GM19438 (cell line): ENCODE measurements around the gene EVI5L.
"Not testable (repeated sequence)": the region's sequence is repeated elsewhere in the genome, so short reads cannot be mapped to it uniquely, and the experiment has no call there.

ENCODE experiments used
- ATAC-seq: cut with Tn5 transposase; IDR thresholded peaks from one replicate; pipeline ENCODE4 v1.9.1; 2021; ENCODE audit warnings: low read depth; ENCODE audit not compliant: unreplicated experiment

The EVI5L gene

DNA sequence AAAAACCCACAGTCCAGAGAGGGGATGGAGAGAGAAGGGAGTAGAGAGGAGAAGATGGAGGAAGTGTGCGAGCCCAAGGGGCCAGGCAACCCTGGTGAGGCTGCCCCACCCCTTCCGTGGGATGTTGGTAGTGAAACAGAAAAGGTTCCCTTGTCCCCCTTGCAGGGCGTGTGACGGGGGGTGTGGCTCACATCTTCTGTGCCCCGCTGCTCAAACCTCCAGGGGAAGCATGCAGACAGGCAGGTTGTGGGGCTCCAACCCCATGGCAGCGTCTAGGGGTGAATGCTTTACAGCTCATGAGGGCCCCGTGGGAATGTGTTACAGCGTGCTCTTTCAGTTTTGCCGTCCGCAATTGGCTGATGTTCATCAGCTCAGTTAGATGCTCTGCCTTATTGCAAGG, 14.7 kb upstream of the EVI5L start:
- peak; percentile 51 for ATAC-seq

GRCh38 chr19:7816040-7816439, 14.0 kb upstream of the EVI5L start:
- not testable (repeated sequence) for ATAC-seq

DNA sequence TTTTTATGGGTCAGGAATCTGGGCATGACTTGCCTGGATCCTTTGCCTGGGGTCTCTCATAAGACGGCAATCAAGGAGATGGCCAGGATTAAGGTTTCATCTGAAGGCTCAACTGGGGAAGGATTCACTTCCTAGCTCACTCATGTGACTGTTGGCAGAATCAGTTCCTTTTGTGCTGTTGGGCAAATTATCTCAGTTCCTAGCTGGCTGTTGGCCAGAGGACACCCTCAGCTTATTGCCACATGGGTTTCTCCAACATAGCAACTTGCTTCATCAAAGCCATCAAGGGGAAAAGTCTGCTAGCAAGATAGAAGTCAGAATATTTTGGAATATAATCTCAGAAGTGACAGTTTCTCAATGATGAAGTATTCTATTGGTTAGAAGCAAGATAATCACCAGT, 12.2 kb upstream of the EVI5L start:
- ATAC-seq, result no peak

- no peak for ATAC-seq
Observed at GRCh38 chr19:7818806-7819205, 11.2 kb upstream of the EVI5L start.

DNA sequence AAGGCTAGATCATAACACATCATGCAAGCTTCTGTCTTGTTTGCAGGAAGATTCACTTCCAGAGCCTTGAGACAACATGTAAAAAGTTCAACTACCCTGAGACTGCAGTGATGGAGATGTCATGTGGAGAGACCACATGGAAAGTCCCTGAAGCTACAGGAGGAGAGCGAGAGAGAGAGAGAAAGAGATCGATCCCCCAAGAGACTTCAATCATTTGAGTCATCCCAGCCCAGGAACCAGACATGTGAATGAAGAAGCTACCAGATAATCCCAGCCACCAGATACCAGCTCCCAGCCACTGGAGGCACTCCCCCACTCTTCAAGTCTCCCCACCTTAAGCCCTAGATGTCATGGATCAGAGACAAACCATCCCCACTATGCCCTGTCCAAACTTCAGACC, 10.7 kb upstream of the EVI5L start:
- ATAC-seq, result no peak

DNA sequence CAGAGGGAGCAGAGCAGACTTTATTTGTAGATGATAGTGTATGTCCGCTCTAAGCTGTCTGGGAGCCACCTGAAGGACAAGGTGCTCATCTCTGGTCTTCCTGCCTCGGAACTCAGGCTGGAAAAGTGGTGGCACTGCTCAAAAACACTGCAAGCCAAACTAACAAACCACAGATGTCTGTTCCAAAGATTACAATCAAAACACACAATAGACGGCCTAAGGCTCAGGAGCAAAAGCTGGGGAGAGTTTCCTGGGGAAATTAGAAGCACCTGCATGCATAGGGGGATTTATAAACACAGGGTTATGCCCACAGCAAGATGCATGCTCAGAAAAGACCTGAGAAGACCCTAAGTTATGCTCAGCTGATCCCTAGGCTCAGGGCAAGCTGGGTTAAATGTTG, 9.4 kb upstream of the EVI5L start:
- no peak for ATAC-seq

GRCh38 chr19:7822910-7823515, 7.0 kb upstream of the EVI5L start:
- ATAC-seq, result no peak

DNA sequence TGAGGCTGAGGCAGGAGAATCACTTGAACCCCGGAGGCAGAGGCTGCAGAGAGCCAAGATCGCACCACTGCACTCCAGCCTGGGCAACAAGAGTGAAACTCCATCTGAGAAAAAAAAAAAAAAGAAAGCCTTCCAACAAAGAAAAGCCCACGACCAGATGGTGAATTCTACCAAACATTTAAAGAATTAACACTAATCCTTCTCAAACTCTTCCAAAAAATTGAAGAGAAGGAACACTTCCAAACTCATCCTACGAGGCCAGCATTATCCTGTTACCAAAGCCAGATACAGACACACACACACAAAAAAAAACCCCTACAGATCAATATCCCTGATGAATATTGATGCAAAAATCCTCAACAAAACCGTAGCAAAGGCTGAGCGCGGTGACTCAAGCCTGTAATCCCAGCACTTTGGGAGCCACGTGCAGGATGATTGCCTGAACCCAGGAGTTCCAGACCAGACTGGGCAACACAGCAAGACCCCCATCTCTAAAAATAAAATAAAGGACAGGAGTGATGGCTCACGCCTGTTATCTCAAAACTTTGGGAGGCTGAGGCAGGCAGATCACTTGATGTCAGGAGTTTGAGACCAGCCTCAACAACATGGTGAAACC, 6.2 kb upstream of the EVI5L start:
- ATAC-seq, result no peak

DNA sequence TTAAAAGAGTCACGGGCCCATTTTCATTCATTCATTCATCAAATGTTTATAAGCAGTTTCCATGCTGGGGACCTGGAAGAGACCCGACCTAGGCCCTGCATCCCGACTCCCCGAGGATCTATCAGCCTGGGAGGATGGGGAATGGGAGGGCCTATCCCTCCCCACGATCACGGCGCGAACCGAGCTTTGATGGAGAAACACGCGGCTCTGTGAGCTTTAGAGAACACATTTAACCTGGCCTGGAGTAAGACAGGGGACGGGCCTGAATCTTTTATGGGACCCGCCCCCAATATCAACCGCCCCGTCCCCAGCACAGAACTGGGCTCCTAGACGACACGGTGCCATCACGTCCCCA, 875 bp upstream of the EVI5L start:
- no peak for ATAC-seq

DNA sequence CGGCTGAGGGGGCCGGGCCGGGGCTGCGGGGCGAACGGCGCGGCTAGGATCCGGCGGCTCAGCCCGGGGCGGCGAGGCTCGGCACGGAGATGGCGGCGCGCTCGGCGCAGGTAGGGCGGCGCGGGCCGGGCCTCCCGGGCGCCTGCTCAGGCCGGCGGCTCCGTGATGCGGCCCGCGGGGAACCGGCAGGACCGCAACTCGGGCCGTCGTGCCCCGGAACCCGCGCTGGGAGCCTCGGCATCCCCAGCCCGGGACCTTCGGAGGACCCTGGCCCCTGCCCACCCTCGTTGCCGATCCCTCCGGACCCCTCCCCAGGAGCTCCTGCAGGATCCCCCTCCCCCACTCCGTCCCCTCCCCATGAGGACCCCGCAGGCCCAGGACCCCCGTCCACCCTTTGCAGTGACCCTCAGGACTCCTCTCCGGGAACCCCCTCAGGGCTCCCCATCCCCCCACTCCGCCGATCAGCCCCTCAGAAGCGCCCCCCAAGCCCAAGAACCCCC, 304 bp downstream of the EVI5L start:
- no peak for ATAC-seq

DNA sequence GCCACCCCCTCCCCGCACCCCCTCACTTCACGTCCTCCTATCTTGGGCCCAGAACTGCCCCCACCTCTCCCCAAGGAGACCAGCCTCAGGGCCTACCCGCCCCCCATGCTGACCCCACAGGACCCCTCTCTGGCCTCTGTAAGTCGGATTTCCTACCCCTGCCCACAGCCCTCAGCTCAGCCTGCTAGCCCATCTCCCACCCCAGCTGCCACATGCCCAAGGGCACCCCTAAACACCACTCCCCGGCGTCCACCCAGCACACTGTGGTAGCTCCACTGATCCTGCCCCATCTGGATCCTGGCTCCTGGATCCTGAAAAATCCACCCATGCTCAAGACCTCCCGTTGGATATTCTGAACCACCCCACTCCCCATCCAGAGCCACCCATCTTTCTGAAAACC, 805 bp downstream of the EVI5L start:
- no peak for ATAC-seq

GRCh38 chr19:7831452-7831851, 1.4 kb downstream of the EVI5L start:
- ATAC-seq, result no peak

GRCh38 chr19:7832009-7832408, 2.0 kb downstream of the EVI5L start:
- no peak for ATAC-seq

GRCh38 chr19:7832781-7833180, 2.8 kb downstream of the EVI5L start:
- ATAC-seq, result no peak

- ATAC-seq, result no peak
Observed at GRCh38 chr19:7833225-7834099, 3.4 kb downstream of the EVI5L start.

DNA sequence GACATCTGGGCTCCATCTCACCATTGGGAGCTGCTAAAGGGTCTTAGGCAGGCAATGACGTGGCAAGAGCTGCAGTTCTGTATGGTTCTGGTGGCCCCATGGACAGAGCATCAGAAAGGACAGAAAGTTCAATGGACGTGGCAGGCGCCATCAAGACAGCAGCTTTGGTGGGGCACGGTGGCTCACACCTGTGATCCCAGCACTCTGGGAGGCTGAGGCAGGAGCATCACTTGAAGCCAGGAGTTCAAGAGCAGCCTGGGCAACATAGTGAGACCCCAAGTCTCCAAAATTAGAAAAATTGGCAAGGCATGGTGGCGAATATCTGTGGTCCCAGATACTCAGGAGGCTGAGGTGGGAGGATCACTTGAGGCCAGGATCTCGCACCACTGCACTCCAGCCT, 9.5 kb downstream of the EVI5L start:
- no peak for ATAC-seq

GRCh38 chr19:7840629-7841028, 10.6 kb downstream of the EVI5L start:
- no peak for ATAC-seq

DNA sequence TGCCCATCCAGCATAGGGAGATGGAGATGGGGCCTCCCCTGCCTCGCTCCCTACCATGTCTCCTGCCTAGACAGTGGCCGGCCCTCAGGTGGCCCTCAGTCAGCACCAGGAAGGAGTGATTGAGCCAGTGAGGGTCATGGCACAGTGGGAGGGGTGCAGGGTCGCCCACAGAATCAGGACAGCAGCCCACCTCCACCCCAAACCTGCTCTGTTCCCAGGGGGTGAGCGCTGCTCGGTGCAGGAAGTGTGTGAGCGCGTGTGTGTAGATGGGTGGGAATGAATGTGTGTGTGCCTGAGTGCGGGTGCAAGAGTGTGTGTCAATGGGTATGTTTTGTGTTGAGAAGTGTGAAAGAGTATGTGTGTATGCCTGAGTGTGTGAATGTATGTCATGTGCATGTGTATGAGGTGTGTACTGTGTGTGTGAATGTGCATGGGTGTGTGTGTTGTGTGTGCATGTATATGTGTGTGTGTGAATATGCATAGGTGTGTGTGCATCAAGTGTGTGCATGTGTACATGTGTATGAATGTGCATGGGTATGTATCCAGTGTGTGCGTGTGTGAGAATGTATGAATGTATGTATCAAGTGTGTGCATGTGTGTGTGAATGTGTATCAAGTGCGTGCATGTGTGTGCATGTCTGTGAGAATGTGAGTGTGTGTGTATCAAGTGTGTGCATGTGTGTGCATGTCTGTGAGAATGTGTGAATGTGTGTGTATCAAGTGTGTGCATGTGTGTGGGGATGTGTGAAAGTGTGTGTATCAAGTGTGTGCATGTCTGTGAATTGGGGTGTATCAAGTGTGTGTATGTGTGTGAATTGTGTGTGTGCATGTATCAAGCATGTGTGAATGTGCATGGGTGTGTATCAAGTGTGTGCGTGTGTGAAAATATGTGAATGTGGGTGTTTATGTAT, 12.0 kb downstream of the EVI5L start:
- no peak for ATAC-seq

DNA sequence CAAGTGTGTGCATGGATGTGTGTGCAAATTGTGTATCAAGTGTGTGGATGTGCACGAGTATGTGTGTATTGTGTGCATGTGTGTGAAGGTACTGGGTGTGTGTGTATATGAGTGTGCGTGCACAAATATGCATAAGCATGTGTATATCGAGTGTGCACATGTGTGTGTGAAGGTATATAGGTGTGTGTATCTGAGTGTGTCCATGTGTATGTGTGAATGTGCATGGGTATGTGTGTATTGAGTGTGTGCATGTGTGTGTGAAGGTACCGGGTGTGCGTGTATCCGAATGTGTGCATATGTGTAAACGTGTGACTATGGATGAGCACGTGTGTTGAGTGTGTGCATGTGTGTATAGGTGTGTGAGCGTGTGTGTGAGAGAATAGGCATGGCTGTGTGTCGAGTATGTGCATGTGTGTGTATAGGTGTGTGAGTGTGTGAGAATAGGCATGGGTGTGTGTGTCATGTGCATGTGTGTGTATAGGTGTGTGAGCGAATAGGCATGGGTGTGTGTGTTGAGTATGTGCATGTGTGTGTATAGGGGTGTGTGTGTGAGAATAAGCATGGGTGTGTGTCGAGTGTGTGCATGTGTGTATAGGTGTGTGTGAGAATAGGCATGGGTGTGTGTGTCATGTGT, 12.8 kb downstream of the EVI5L start:
- no peak for ATAC-seq

DNA sequence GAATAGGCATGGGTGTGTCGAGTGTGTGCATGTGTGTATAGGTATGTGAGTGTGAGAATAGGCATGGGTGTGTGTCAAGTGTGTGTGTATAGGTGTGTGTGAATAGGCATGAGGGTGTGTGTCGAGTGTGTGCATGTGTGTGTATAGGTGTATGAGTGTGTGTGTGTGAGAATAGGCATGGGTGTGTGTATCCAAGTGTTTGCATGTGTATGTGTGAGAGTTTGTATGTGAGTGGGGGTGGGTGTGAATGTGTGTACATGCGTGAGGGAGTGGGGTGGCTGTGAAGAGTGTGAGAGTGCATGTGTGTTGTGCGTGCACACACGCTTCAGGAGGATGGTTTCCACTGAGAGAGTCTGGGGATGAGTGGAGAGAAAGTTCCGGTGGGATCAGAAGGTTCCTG, 13.5 kb downstream of the EVI5L start:
- ATAC-seq, result no peak
